Hepatocyte (in vitro differentiated cells): ENCODE measurements around the gene HNRNPA1. TPM values are rescaled to one million over a fixed set of nuclear protein-coding genes. Genes with fewer than 3 reads are reported as not detected.

Experiments
- DNase-seq: peaks from one replicate; pipeline ENCODE4 v3.0.0-alpha.2; 2016; ENCODE audit warnings: low spot score
- H2AFZ ChIP-seq: fragments of 200-600 bp; sonication (generic); 2 replicates; pipeline ENCODE4 v1.6.0; 2016; ENCODE audit warnings: antibody characterized with exemption, mild to moderate bottlenecking
- H3K27ac ChIP-seq: fragments of 200-600 bp; sonication (generic); 2 replicates; pipeline ENCODE4 v1.5.1; 2016; ENCODE audit warnings: mild to moderate bottlenecking
- H3K27me3 ChIP-seq: fragments of 200-600 bp; sonication (generic); 2 replicates; pipeline ENCODE4 v1.6.1; 2016
- H3K36me3 ChIP-seq: fragments of 200-600 bp; sonication (generic); replicated peaks from 2 replicates; pipeline ENCODE4 v1.5.1; 2016; ENCODE audit warnings: low read depth; ENCODE audit not compliant: insufficient read depth
- H3K4me1 ChIP-seq: fragments of 200-600 bp; sonication (generic); 2 replicates; pipeline ENCODE4 v1.5.1; 2016; ENCODE audit warnings: mild to moderate bottlenecking, moderate library complexity; ENCODE audit not compliant: insufficient read depth
- H3K4me2 ChIP-seq: fragments of 200-600 bp; sonication (generic); 2 replicates; pipeline ENCODE4 v1.6.0; 2016
- H3K4me3 ChIP-seq: fragments of 200-600 bp; sonication (generic); 2 replicates; pipeline ENCODE4 v1.5.1; 2016; ENCODE audit warnings: mild to moderate bottlenecking
- H3K79me2 ChIP-seq: fragments of 200-600 bp; sonication (generic); 2 replicates; pipeline ENCODE4 v1.6.0; 2017; ENCODE audit warnings: mild to moderate bottlenecking
- H3K9me2 ChIP-seq: fragments of 200-600 bp; sonication (generic); replicated peaks from 2 replicates; pipeline ENCODE4 v1.6.0; 2017; ENCODE audit warnings: mild to moderate bottlenecking; ENCODE audit not compliant: insufficient read depth
- H3K9me3 ChIP-seq: fragments of 200-600 bp; sonication (generic); 2 replicates; pipeline ENCODE4 v1.5.1; 2016; ENCODE audit warnings: low read depth, mild to moderate bottlenecking
- H4K20me1 ChIP-seq: fragments of 200-600 bp; sonication (generic); 2 replicates; pipeline ENCODE4 v1.6.0; 2016; ENCODE audit warnings: mild to moderate bottlenecking; ENCODE audit not compliant: insufficient read depth, poor library complexity, severe bottlenecking
- CTCF ChIP-seq: fragments of 200-600 bp; sonication (generic); IDR thresholded peaks from 2 replicates; pipeline ENCODE4 v1.5.1; 2016; ENCODE audit warnings: antibody characterized with exemption, mild to moderate bottlenecking; ENCODE audit not compliant: poor library complexity
- EZH2 ChIP-seq: fragments of 200-600 bp; sonication (generic); IDR thresholded peaks from 2 replicates; pipeline ENCODE4 v1.6.1; 2016; ENCODE audit warnings: antibody characterized with exemption, mild to moderate bottlenecking, borderline replicate concordance
- EZH2phosphoT487 ChIP-seq: fragments of 200-600 bp; sonication (generic); IDR thresholded peaks from one replicate; pipeline ENCODE4 v1.6.1; 2018; ENCODE audit warnings: antibody characterized with exemption, mild to moderate bottlenecking, low read depth, moderate library complexity; ENCODE audit not compliant: unreplicated experiment, severe bottlenecking
- WGBS: methylation state at CpG from one replicate; pipeline ENCODE4 v1.1.6; 2016; ENCODE audit warnings: low lambda C conversion rate; ENCODE audit errors: missing lambda C conversion rate; 5-methylcytosine and 5-hydroxymethylcytosine counted together
- polyA plus RNA-seq: library from polyadenylated mRNA; unstranded; fragments of >200 nt; fragmentation: Nextera tagmentation; extraction: Ambion mirVana; gene quantifications from 2 replicates; pipeline ENCODE4 v1.2.1, GENCODE V29; 2016
- total RNA-seq: library from RNA; depleted of rRNA; stranded (reverse); fragments of >200 nt; gene quantifications from 2 replicates; pipeline ENCODE4 v1.2.3, GENCODE V29; 2014

The HNRNPA1 gene
- total and polyA plus RNA-seq, 2 experiments from 2014 or later = 467 to 482 TPM

GRCh38 chr12:54249489-54249888 is 31.0 kb upstream of the HNRNPA1 start:
- Histone ChIP-seq H3K36me3 (no peaks in the 10 kb centered on the region), H3K4me2 (no peak overlapping the region), H3K27ac (no peak overlapping the region), H3K27me3 (no peaks in the 10 kb centered on the region), H4K20me1 (no peaks in the 10 kb centered on the region), H3K9me3 (no peaks in the 10 kb centered on the region), H3K4me3 (no peak overlapping the region), H2AFZ (no peak overlapping the region), H3K9me2 (no peaks in the 10 kb centered on the region), H3K4me1 (no peaks in the 10 kb centered on the region), H3K79me2 (peaks cover 32% of the 10 kb centered on the region)
- WGBS = 98% methylated on average over 5 of the region's 5 CpGs
- no peak for DNase-seq
- TF ChIP-seq EZH2 = no peak
- TF ChIP-seq EZH2phosphoT487 = no peak
- TF ChIP-seq CTCF = no peak

- Histone ChIP-seq H3K9me2 (no peaks in the 10 kb centered on the region), H3K27me3 (no peaks in the 10 kb centered on the region), H3K79me2 (peaks cover 47% of the 10 kb centered on the region), H3K27ac (no peak overlapping the region), H4K20me1 (no peaks in the 10 kb centered on the region), H2AFZ (no peak overlapping the region), H3K4me3 (no peak overlapping the region), H3K4me1 (no peaks in the 10 kb centered on the region), H3K36me3 (no peaks in the 10 kb centered on the region), H3K4me2 (no peak overlapping the region), H3K9me3 (no peaks in the 10 kb centered on the region)
- 100% methylated on average over 1 of the region's 1 CpG for WGBS
- peak; percentile 66 for TF ChIP-seq CTCF
- TF ChIP-seq EZH2phosphoT487 = no peak
- peak; percentile 50 for DNase-seq
Observed at GRCh38 chr12:54251667-54252284, 28.8 kb upstream of the HNRNPA1 start.

- Histone ChIP-seq H4K20me1 (no peaks in the 10 kb centered on the region), H3K36me3 (no peaks in the 10 kb centered on the region), H3K9me3 (no peaks in the 10 kb centered on the region), H2AFZ (no peak overlapping the region), H3K4me1 (peaks cover 2% of the 10 kb centered on the region), H3K9me2 (no peaks in the 10 kb centered on the region), H3K4me2 (no peak overlapping the region), H3K27ac (no peak overlapping the region), H3K27me3 (no peaks in the 10 kb centered on the region), H3K4me3 (no peak overlapping the region), H3K79me2 (peaks cover 62% of the 10 kb centered on the region)
- TF ChIP-seq CTCF = no peak
- TF ChIP-seq EZH2phosphoT487 = no peak
- no peak for TF ChIP-seq EZH2
- no peak for DNase-seq
- WGBS = 97% methylated on average over 4 of the region's 4 CpGs
Observed at GRCh38 chr12:54253240-54253639, 27.3 kb upstream of the HNRNPA1 start.

GRCh38 chr12:54257332-54257731 is 23.2 kb upstream of the HNRNPA1 start:
- no peaks in the 10 kb centered on the region for H3K27me3 ChIP-seq
- no peak overlapping the region for H2AFZ ChIP-seq
- no peaks in the 10 kb centered on the region for H3K36me3 ChIP-seq
- no peak for TF ChIP-seq EZH2phosphoT487
- TF ChIP-seq CTCF = no peak
- no peak for TF ChIP-seq EZH2
- H3K4me3 ChIP-seq = no peak overlapping the region
- no peaks in the 10 kb centered on the region for H3K9me2 ChIP-seq
- peaks cover 80% of the 10 kb centered on the region for H3K79me2 ChIP-seq
- WGBS = 91% methylated on average over 8 of the region's 8 CpGs
- no peaks in the 10 kb centered on the region for H3K9me3 ChIP-seq
- DNase-seq = no peak
- H3K27ac ChIP-seq = peak overlapping the region; percentile 91
- H3K4me2 ChIP-seq = no peak overlapping the region
- no peaks in the 10 kb centered on the region for H4K20me1 ChIP-seq
- H3K4me1 ChIP-seq = peaks cover 25% of the 10 kb centered on the region
